HepG2 (cell line): Measurements from ENCODE around the gene HBG1. TPM values are rescaled to one million over a fixed set of nuclear protein-coding genes. Genes with fewer than 3 reads are reported as not detected.

Experiments
- MED8 ChIP-seq: sonication (generic); formaldehyde crosslinking; IDR thresholded peaks from 2 replicates; pipeline ENCODE4 v1.8.1; 2023; ENCODE audit warnings: mild to moderate bottlenecking, missing genetic modification reagents; ENCODE audit not compliant: insufficient replicate concordance
- PHF5A ChIP-seq: IDR thresholded peaks from one replicate; pipeline ENCODE4 v1.6.1; 2018; ENCODE audit warnings: low read depth, missing genetic modification reagents; ENCODE audit not compliant: unreplicated experiment
- RNF2 ChIP-seq: fragments of 450-650 bp; conservative IDR thresholded peaks from 2 replicates; pipeline ENCODE4 v1.6.1; 2016; ENCODE audit warnings: low read depth
- SIX4 ChIP-seq: sonication (generic); formaldehyde crosslinking; IDR thresholded peaks from 2 replicates; pipeline ENCODE4 v1.4.0; 2020; ENCODE audit warnings: missing genetic modification reagents
- SYNCRIP ChIP-seq: fragments of 200-400 bp; formaldehyde crosslinking; IDR thresholded peaks from 2 replicates; pipeline ENCODE4 v1.6.1; 2018; ENCODE audit warnings: mild to moderate bottlenecking, low read depth, low read length; ENCODE audit not compliant: insufficient read depth
- ZKSCAN8 ChIP-seq: IDR thresholded peaks from 2 replicates; pipeline ENCODE4 v1.6.1; 2016; ENCODE audit warnings: borderline replicate concordance, missing genetic modification reagents, missing compliant biosample characterization
- ZNF256 ChIP-seq: sonication (generic); formaldehyde crosslinking; conservative IDR thresholded peaks from 2 replicates; pipeline ENCODE4 v1.4.0; 2020; ENCODE audit warnings: missing genetic modification reagents
- ZNF263 ChIP-seq: sonication (generic); formaldehyde crosslinking; IDR thresholded peaks from 2 replicates; pipeline ENCODE4 v1.4.0; 2020; ENCODE audit warnings: missing genetic modification reagents
- polyA plus RNA-seq, 8 experiments: library from polyadenylated mRNA; depleted of rRNA in 3 of 8; stranded (reverse) in 7 of 8; unstranded in 1 of 8; fragments of >200 nt; fragmentation: Illumina TruSeq in 4 of 8; extraction: Trizol in 4 of 8; gene quantifications; 2 replicates each; pipeline versions ENCODE4 v1.2.1 to v1.2.3, GENCODE V29; 2011 to 2016; ENCODE audit warnings: low read depth in 4 of 8, missing spikeins in 1 of 8, mixed read lengths in 1 of 8; ENCODE audit not compliant: insufficient read depth in 1 of 8
- total RNA-seq, 5 experiments: library from RNA; depleted of rRNA; stranded (reverse); fragments of >200 nt; fragmentation: Illumina TruSeq; extraction: Trizol; gene quantifications; 2 replicates each; pipeline ENCODE4 v1.2.3, GENCODE V29; 2016; ENCODE audit warnings: low read depth in 1 of 5
- TF ChIP-seq, protein P1 (sequence below): sonication (generic); formaldehyde crosslinking; IDR thresholded peaks from 2 replicates; pipeline ENCODE4 v1.5.0; 2020; ENCODE audit warnings: missing genetic modification reagents
- TF ChIP-seq, protein P2 (sequence below): sonication (generic); formaldehyde crosslinking; IDR thresholded peaks from 2 replicates; pipeline ENCODE4 v1.8.0; 2022; ENCODE audit warnings: mild to moderate bottlenecking, missing genetic modification reagents; ENCODE audit not compliant: insufficient replicate concordance
- TF ChIP-seq, protein P3 (sequence below): sonication (generic); formaldehyde crosslinking; conservative IDR thresholded peaks from 2 replicates; pipeline ENCODE4 v1.4.0; 2020; ENCODE audit warnings: missing genetic modification reagents

The HBG1 gene
- total and polyA plus RNA-seq, 2 of the 13 experiments (the other 11 are each of a cell fraction or from before 2014, with no cell fraction given): not detected

DNA sequence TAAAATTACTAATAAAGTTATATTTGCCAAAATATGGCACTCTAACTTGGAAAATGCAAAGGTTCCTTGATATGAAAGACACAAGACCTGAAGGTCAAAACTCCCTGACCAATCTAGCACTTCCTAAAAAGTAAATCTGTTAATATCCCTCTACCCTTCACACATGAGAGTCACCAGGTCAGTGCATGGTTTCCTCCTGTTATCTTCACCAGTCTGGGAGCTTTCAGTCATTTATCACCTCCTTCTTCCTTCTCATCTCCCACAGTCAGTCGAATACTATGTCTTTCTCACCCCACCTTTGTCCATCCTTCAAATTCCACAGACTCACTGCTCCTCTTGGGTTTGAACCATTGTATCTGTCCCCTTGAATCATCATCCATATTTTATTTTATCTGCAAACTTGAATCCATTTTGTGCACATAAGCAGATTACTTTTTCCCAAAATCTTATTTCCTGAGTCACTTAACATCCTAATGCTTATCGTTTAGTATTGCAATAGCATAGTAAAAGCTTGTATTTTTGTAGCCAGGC lies 17.4 kb upstream of the HBG1 start (continued):
- no peak for TF ChIP-seq SYNCRIP
- TF ChIP-seq, protein P1, sequence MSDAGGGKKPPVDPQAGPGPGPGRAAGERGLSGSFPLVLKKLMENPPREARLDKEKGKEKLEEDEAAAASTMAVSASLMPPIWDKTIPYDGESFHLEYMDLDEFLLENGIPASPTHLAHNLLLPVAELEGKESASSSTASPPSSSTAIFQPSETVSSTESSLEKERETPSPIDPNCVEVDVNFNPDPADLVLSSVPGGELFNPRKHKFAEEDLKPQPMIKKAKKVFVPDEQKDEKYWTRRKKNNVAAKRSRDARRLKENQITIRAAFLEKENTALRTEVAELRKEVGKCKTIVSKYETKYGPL (CRISPR knock-in tag): no peak
- TF ChIP-seq ZKSCAN8 (CRISPR knock-in tag): no peak
- TF ChIP-seq, protein P2, sequence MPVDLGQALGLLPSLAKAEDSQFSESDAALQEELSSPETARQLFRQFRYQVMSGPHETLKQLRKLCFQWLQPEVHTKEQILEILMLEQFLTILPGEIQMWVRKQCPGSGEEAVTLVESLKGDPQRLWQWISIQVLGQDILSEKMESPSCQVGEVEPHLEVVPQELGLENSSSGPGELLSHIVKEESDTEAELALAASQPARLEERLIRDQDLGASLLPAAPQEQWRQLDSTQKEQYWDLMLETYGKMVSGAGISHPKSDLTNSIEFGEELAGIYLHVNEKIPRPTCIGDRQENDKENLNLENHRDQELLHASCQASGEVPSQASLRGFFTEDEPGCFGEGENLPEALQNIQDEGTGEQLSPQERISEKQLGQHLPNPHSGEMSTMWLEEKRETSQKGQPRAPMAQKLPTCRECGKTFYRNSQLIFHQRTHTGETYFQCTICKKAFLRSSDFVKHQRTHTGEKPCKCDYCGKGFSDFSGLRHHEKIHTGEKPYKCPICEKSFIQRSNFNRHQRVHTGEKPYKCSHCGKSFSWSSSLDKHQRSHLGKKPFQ (CRISPR knock-in tag): no peak
- no peak for TF ChIP-seq RNF2
- TF ChIP-seq ZNF256: no peak
- no peak for TF ChIP-seq MED8 (CRISPR knock-in tag)
- TF ChIP-seq SIX4: no peak
- TF ChIP-seq PHF5A: no peak
- no peak for TF ChIP-seq ZNF263 (CRISPR knock-in tag)
- TF ChIP-seq, protein P3, sequence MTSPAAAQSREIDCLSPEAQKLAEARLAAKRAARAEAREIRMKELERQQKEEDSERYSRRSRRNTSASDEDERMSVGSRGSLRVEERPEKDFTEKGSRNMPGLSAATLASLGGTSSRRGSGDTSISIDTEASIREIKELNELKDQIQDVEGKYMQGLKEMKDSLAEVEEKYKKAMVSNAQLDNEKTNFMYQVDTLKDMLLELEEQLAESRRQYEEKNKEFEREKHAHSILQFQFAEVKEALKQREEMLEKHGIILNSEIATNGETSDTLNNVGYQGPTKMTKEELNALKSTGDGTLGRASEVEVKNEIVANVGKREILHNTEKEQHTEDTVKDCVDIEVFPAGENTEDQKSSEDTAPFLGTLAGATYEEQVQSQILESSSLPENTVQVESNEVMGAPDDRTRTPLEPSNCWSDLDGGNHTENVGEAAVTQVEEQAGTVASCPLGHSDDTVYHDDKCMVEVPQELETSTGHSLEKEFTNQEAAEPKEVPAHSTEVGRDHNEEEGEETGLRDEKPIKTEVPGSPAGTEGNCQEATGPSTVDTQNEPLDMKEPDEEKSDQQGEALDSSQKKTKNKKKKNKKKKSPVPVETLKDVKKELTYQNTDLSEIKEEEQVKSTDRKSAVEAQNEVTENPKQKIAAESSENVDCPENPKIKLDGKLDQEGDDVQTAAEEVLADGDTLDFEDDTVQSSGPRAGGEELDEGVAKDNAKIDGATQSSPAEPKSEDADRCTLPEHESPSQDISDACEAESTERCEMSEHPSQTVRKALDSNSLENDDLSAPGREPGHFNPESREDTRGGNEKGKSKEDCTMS (CRISPR knock-in tag): no peak
